NB4 (cell line): Measurements from ENCODE around the gene ARFGEF2.
A peak's percentile ranks its signal among the peaks of the same experiment; 100 is the strongest.

ENCODE experiments used
- CTCF ChIP-seq: IDR thresholded peaks from one replicate; pipeline ENCODE4 v1.5.1; 2012; ENCODE audit warnings: low read depth, low read length
- MYC ChIP-seq: IDR thresholded peaks from 2 replicates; pipeline ENCODE4 v1.6.1; 2011; ENCODE audit warnings: low read depth, low read length
- POLR2A ChIP-seq: IDR thresholded peaks from 2 replicates; pipeline ENCODE4 v1.6.1; 2011; ENCODE audit warnings: mild to moderate bottlenecking; ENCODE audit not compliant: insufficient read length; ENCODE audit errors: extremely low read depth

- TF ChIP-seq CTCF (no peak), MYC (peak; percentile 74), POLR2A (peak; percentile 80)
Measured at GRCh38 chr20:48921168-48921882, at the start of gene ARFGEF2.
